Caco-2 (cell line): ENCODE results near the gene CD34. TPM values are rescaled to one million over a fixed set of nuclear protein-coding genes. Genes with fewer than 3 reads are reported as not detected.

Experiments
- BruUV-seq: library from RNA; stranded (reverse); fragments of 400-500 nt; replicated peaks from 2 replicates; lab custom pipeline; 2021; lab: Mats Ljungman, UMichigan
- CTCF ChIA-PET: fragments of 300-600 bp; sonication (Branson Sonifier 250); formaldehyde crosslinking; loops from one replicate; lab custom pipeline; 2022; ENCODE audit warnings: antibody characterized with exemption; lab: Charles Lee
- POLR2A ChIA-PET: fragments of 300-600 bp; sonication (Branson Sonifier 250); formaldehyde crosslinking; loops from one replicate; lab custom pipeline; 2022; ENCODE audit warnings: antibody characterized with exemption; lab: Charles Lee
- DNase-seq, 2 experiments: peaks; one replicate each; pipeline versions ENCODE4 v3.0.0 to v3.0.0-alpha.2; 2020 to 2022
- H3K27me3 ChIP-seq: replicated peaks from 2 replicates; pipeline ENCODE4 v1.6.0; 2011; ENCODE audit warnings: low read length; ENCODE audit not compliant: control insufficient read depth, insufficient read depth
- H3K36me3 ChIP-seq: 2 replicates; pipeline ENCODE4 v1.5.1; 2011; ENCODE audit warnings: low read length; ENCODE audit not compliant: control insufficient read depth, insufficient read depth
- H3K4me1 ChIP-seq: fragments of 250-450 bp; sonication (Bioruptor Pico); 2 replicates; pipeline ENCODE4 v1.5.1; 2020; ENCODE audit warnings: mild to moderate bottlenecking
- H3K4me3 ChIP-seq: 2 replicates; pipeline ENCODE4 v1.5.1; 2011; ENCODE audit warnings: low read depth, mild to moderate bottlenecking, control low read depth, low read length
- H3K9me3 ChIP-seq: fragments of 250-450 bp; sonication (Bioruptor Pico); 2 replicates; pipeline ENCODE4 v1.5.1; 2020; ENCODE audit warnings: mild to moderate bottlenecking, moderate library complexity
- H3K27ac Mint-ChIP-seq: one replicate; pipeline ENCODE4 v1.8.0; 2022; ENCODE audit warnings: mixed read lengths; ENCODE audit not compliant: unreplicated experiment
- H3K27me3 Mint-ChIP-seq: one replicate; pipeline ENCODE4 v1.8.0; 2022; ENCODE audit warnings: mixed read lengths; ENCODE audit not compliant: insufficient read depth, unreplicated experiment
- H3K36me3 Mint-ChIP-seq: one replicate; pipeline ENCODE4 v1.8.0; 2022; ENCODE audit warnings: mild to moderate bottlenecking, mixed read lengths; ENCODE audit not compliant: insufficient read depth, unreplicated experiment
- H3K4me1 Mint-ChIP-seq: one replicate; pipeline ENCODE4 v1.8.0; 2022; ENCODE audit warnings: low read depth, mixed read lengths; ENCODE audit not compliant: unreplicated experiment
- H3K4me3 Mint-ChIP-seq: one replicate; pipeline ENCODE4 v1.8.0; 2022; ENCODE audit warnings: mild to moderate bottlenecking, moderate library complexity, mixed read lengths; ENCODE audit not compliant: unreplicated experiment
- H3K9me3 Mint-ChIP-seq: one replicate; pipeline ENCODE4 v1.8.0; 2022; ENCODE audit warnings: mixed read lengths; ENCODE audit not compliant: unreplicated experiment
- CTCF ChIP-seq, 2 experiments: fragments of 200-600 bp in 1 of 2; IDR thresholded peaks; 1 replicate in 1 of 2; 2 replicates in 1 of 2; pipeline versions ENCODE4 v1.5.1 to v1.8.0; 2011 to 2022; ENCODE audit warnings: antibody characterized with exemption in 1 of 2, control low read depth in 1 of 2, inconsistent platforms in 1 of 2, low read depth in 1 of 2, low read length in 1 of 2, mild to moderate bottlenecking in 1 of 2, moderate library complexity in 1 of 2; ENCODE audit not compliant: insufficient read depth in 1 of 2, severe bottlenecking in 1 of 2, unreplicated experiment in 1 of 2
- intact Hi-C: fragments of 100-400 bp; cut with micrococcal nuclease; formaldehyde crosslinking; loops from one replicate; pipeline ENCODE4 v1.10.0; 2022; ENCODE audit not compliant: unreplicated experiment
- total RNA-seq: library from RNA; stranded (reverse); gene quantifications from 2 replicates; pipeline ENCODE4 v1.2.3, GENCODE V29; 2022

Gene CD34
- total RNA-seq, 1 experiment from 2014 or later, result not detected

- Mint-ChIP-seq H3K9me3 (no peaks in the 10 kb centered on the region), H3K4me3 (no peak overlapping the region), H3K36me3 (no peaks in the 10 kb centered on the region), H3K27me3 (no peaks in the 10 kb centered on the region), H3K4me1 (no peaks in the 10 kb centered on the region), H3K27ac (no peak overlapping the region)
- Histone ChIP-seq H3K36me3 (no peaks in the 10 kb centered on the region), H3K27me3 (no peaks in the 10 kb centered on the region), H3K9me3 (no peaks in the 10 kb centered on the region), H3K4me1 (no peaks in the 10 kb centered on the region), H3K4me3 (no peak overlapping the region)
- CTCF ChIA-PET, result interaction anchor here (1.5 kb wide), 1 partner anchor 26 kb away, joined by 6 read pairs; no protein-coding TSS in a partner anchor
- DNase-seq, result peak in 1 of 2 experiments; percentile 1
- BruUV-seq, result no TSS peak
- intact Hi-C loops, result no loop called here
- TF ChIP-seq CTCF (IDR thresholded peaks at IDR 0.05; ENCODE audit: insufficient read depth in 1 of 2, low read depth in 1 of 2, low read length in 1 of 2, severe bottlenecking in 1 of 2, unreplicated experiment in 1 of 2), result no peak
- POLR2A ChIA-PET, result no interaction called here
Measured at GRCh38 chr1:207842506-207842905, 68.4 kb downstream of the CD34 start.

GRCh38 chr1:207841901-207842300 lies 69.0 kb downstream of the CD34 start:
- no peaks in the 10 kb centered on the region for H3K36me3 Mint-ChIP-seq
- POLR2A ChIA-PET, result no interaction called here
- H3K9me3 Mint-ChIP-seq, result no peaks in the 10 kb centered on the region
- peaks cover 3% of the 10 kb centered on the region for H3K4me1 ChIP-seq
- H3K4me1 Mint-ChIP-seq, result peaks cover 6% of the 10 kb centered on the region
- no peaks in the 10 kb centered on the region for H3K9me3 ChIP-seq
- no peaks in the 10 kb centered on the region for H3K27me3 Mint-ChIP-seq
- DNase-seq, result peak in 1 of 2 experiments; percentile 3
- no peaks in the 10 kb centered on the region for H3K27me3 ChIP-seq
- CTCF ChIA-PET, result interaction anchor here (1.5 kb wide), 1 partner anchor 27 kb away, joined by 6 read pairs; no protein-coding TSS in a partner anchor
- intact Hi-C loops, result no loop called here
- no peaks in the 10 kb centered on the region for H3K36me3 ChIP-seq
- H3K4me3 ChIP-seq, result no peak overlapping the region
- BruUV-seq, result no TSS peak
- no peak for TF ChIP-seq CTCF (IDR thresholded peaks at IDR 0.05; ENCODE audit: insufficient read depth in 1 of 2, low read depth in 1 of 2, low read length in 1 of 2, severe bottlenecking in 1 of 2, unreplicated experiment in 1 of 2)
- no peak overlapping the region for H3K27ac Mint-ChIP-seq
- H3K4me3 Mint-ChIP-seq, result no peak overlapping the region

- no TSS peak for BruUV-seq
- Mint-ChIP-seq H3K4me3 (no peak overlapping the region), H3K4me1 (peaks cover 12% of the 10 kb centered on the region), H3K27ac (no peak overlapping the region), H3K36me3 (no peaks in the 10 kb centered on the region), H3K9me3 (no peaks in the 10 kb centered on the region), H3K27me3 (no peaks in the 10 kb centered on the region)
- intact Hi-C loops, result no loop called here
- POLR2A ChIA-PET, result no interaction called here
- peak in 1 of 2 experiments; percentile 14 for DNase-seq
- Histone ChIP-seq H3K4me3 (no peak overlapping the region), H3K36me3 (no peaks in the 10 kb centered on the region), H3K27me3 (no peaks in the 10 kb centered on the region), H3K4me1 (peaks cover 9% of the 10 kb centered on the region), H3K9me3 (no peaks in the 10 kb centered on the region)
- TF ChIP-seq CTCF (IDR thresholded peaks at IDR 0.05; ENCODE audit: insufficient read depth in 1 of 2, low read depth in 1 of 2, low read length in 1 of 2, severe bottlenecking in 1 of 2, unreplicated experiment in 1 of 2), result no peak
- CTCF ChIA-PET, result interaction anchor here (0.7 kb wide), 1 partner anchor 122 kb away, joined by 3 read pairs; no protein-coding TSS in a partner anchor
Measured at GRCh38 chr1:207841293-207841692, 69.6 kb downstream of the CD34 start.
